LNCaP clone FGC (cell line): ENCODE measurements around the gene EEF1A2.

Experiments used
- DNase-seq: peaks from one replicate; pipeline ENCODE4 v3.0.0-alpha.2; 2011; ENCODE audit warnings: low read depth
- H3K4me3 ChIP-seq: 2 replicates; pipeline ENCODE4 v1.5.1; 2011; ENCODE audit warnings: mild to moderate bottlenecking, low read depth, low read length, control low read depth
- CTCF ChIP-seq: IDR thresholded peaks from 2 replicates; pipeline ENCODE4 v1.5.1; 2012; ENCODE audit warnings: mild to moderate bottlenecking; ENCODE audit not compliant: control insufficient read depth, insufficient read depth; ENCODE audit errors: extremely low read depth

EEF1A2 gene

GRCh38 chr20:63449796-63450730 lies 48.8 kb downstream of the EEF1A2 start:
- DNase-seq: no peak
- H3K4me3 ChIP-seq: no peak overlapping the region
- TF ChIP-seq CTCF: no peak

GRCh38 chr20:63449025-63449424 lies 49.9 kb downstream of the EEF1A2 start:
- H3K4me3 ChIP-seq: no peak overlapping the region
- TF ChIP-seq CTCF: no peak
- no peak for DNase-seq

- DNase-seq: no peak
- no peak for TF ChIP-seq CTCF
- H3K4me3 ChIP-seq: no peak overlapping the region
Observed at GRCh38 chr20:63448031-63448430, 50.9 kb downstream of the EEF1A2 start.

- TF ChIP-seq CTCF: no peak
- DNase-seq: no peak
- no peak overlapping the region for H3K4me3 ChIP-seq
Observed at GRCh38 chr20:63447320-63447719, 51.6 kb downstream of the EEF1A2 start.

- no peak for TF ChIP-seq CTCF
- H3K4me3 ChIP-seq: no peak overlapping the region
- DNase-seq: no peak
Observed at GRCh38 chr20:63446216-63447024, 52.5 kb downstream of the EEF1A2 start.

- no peak overlapping the region for H3K4me3 ChIP-seq
- no peak for TF ChIP-seq CTCF
Observed at GRCh38 chr20:63445075-63445734, 53.7 kb downstream of the EEF1A2 start.

More at GRCh38 chr20:63445075-63445734, 53.7 kb downstream of the EEF1A2 start:
- DNase-seq: no peak
